Activated naive CD4-positive, alpha-beta T cell treated with anti-CD3 and anti-CD28 coated beads, Interleukin-2, amount 10 ng/mL, durations not matched to agents 7 days and 5 days (primary cell): ENCODE results near the gene LAMB3.

Experiments
- CTCF ChIA-PET: fragments of 350-600 bp; sonication (Branson Sonifier 250); formaldehyde crosslinking; loops from one replicate; lab custom pipeline; 2021; ENCODE audit warnings: antibody characterized with exemption; lab: Charles Lee
- DNase-seq: peaks from one replicate; pipeline ENCODE4 v3.0.0-alpha.2; 2020
- H3K27ac Mint-ChIP-seq: one replicate; pipeline ENCODE4 v1.8.0; 2021; ENCODE audit warnings: mild to moderate bottlenecking, moderate library complexity, mixed read lengths
- H3K27me3 Mint-ChIP-seq: one replicate; pipeline ENCODE4 v1.8.0; 2021; ENCODE audit warnings: mild to moderate bottlenecking, mixed read lengths
- H3K36me3 Mint-ChIP-seq: one replicate; pipeline ENCODE4 v1.8.0; 2021; ENCODE audit warnings: mixed read lengths
- H3K4me1 Mint-ChIP-seq: one replicate; pipeline ENCODE4 v1.8.0; 2021; ENCODE audit warnings: mixed read lengths
- H3K4me3 Mint-ChIP-seq: one replicate; pipeline ENCODE4 v1.8.0; 2021; ENCODE audit warnings: mild to moderate bottlenecking, moderate library complexity, mixed read lengths
- H3K9me3 Mint-ChIP-seq: one replicate; pipeline ENCODE4 v1.8.0; 2021; ENCODE audit warnings: mixed read lengths

Gene LAMB3

GRCh38 chr1:209653915-209654351 is 1.7 kb upstream of the LAMB3 start:
- Mint-ChIP-seq H3K36me3 (no peaks in the 10 kb centered on the region), H3K27me3 (peaks cover 19% of the 10 kb centered on the region), H3K27ac (no peak overlapping the region)

GRCh38 chr1:209652873-209653401 is 712 bp upstream of the LAMB3 start:
- H3K4me3 Mint-ChIP-seq, result no peak overlapping the region
- no peaks in the 10 kb centered on the region for H3K9me3 Mint-ChIP-seq
- CTCF ChIA-PET, result interaction anchor here (0.8 to 2.3 kb wide), 11 partner anchors 10 to 169 kb away, joined by 3 to 13 read pairs (median 3); partner anchors contain the start of gene G0S2
- H3K27me3 Mint-ChIP-seq, result peaks cover 15% of the 10 kb centered on the region
- DNase-seq, result no peak
- H3K36me3 Mint-ChIP-seq, result no peaks in the 10 kb centered on the region
- no peak overlapping the region for H3K27ac Mint-ChIP-seq
- peaks cover 34% of the 10 kb centered on the region for H3K4me1 Mint-ChIP-seq

More at GRCh38 chr1:209653915-209654351, 1.7 kb upstream of the LAMB3 start:
- H3K9me3 Mint-ChIP-seq, result no peaks in the 10 kb centered on the region
- no peak for DNase-seq
- peaks cover 37% of the 10 kb centered on the region for H3K4me1 Mint-ChIP-seq
- no peak overlapping the region for H3K4me3 Mint-ChIP-seq
- CTCF ChIA-PET, result interaction anchor here (1.0 to 2.3 kb wide), 5 partner anchors 11 to 75 kb away, joined by 3 to 13 read pairs (median 4); no protein-coding TSS in a partner anchor

GRCh38 chr1:209651138-209651587 is 1.1 kb downstream of the LAMB3 start:
- H3K27ac Mint-ChIP-seq, result peak overlapping the region; percentile 14
- DNase-seq, result peak; percentile 79

GRCh38 chr1:209650454-209650853 is 1.8 kb downstream of the LAMB3 start:
- Mint-ChIP-seq H3K27me3 (peaks cover 8% of the 10 kb centered on the region), H3K4me3 (no peak overlapping the region), H3K4me1 (peaks cover 34% of the 10 kb centered on the region), H3K9me3 (no peaks in the 10 kb centered on the region), H3K36me3 (no peaks in the 10 kb centered on the region), H3K27ac (no peak overlapping the region)
- CTCF ChIA-PET, result interaction anchor here (1.1 to 1.9 kb wide), 4 partner anchors 10 to 98 kb away, joined by 3 to 11 read pairs (median 4); no protein-coding TSS in a partner anchor
- no peak for DNase-seq

More at GRCh38 chr1:209651138-209651587, 1.1 kb downstream of the LAMB3 start:
- peaks cover 9% of the 10 kb centered on the region for H3K27me3 Mint-ChIP-seq
- H3K4me1 Mint-ChIP-seq, result peaks cover 34% of the 10 kb centered on the region
- no peak overlapping the region for H3K4me3 Mint-ChIP-seq
- H3K36me3 Mint-ChIP-seq, result no peaks in the 10 kb centered on the region
- no peaks in the 10 kb centered on the region for H3K9me3 Mint-ChIP-seq
- CTCF ChIA-PET, result interaction anchor here (0.6 to 1.9 kb wide), 2 partner anchors 9 to 42 kb away, joined by 3 to 4 read pairs; no protein-coding TSS in a partner anchor

- CTCF ChIA-PET, result interaction anchor here (0.8 to 1.7 kb wide), 9 partner anchors 9 to 99 kb away, joined by 3 to 11 read pairs (median 3); partner anchors contain the start of gene G0S2
- DNase-seq, result no peak
- H3K4me3 Mint-ChIP-seq, result no peak overlapping the region
- H3K27ac Mint-ChIP-seq, result no peak overlapping the region
- H3K27me3 Mint-ChIP-seq, result peaks cover 13% of the 10 kb centered on the region
- no peaks in the 10 kb centered on the region for H3K9me3 Mint-ChIP-seq
- H3K36me3 Mint-ChIP-seq, result no peaks in the 10 kb centered on the region
- H3K4me1 Mint-ChIP-seq, result peaks cover 34% of the 10 kb centered on the region
Measured at GRCh38 chr1:209648931-209649776, 3.1 kb downstream of the LAMB3 start.

GRCh38 chr1:209648346-209648745 is 3.9 kb downstream of the LAMB3 start:
- Mint-ChIP-seq H3K27ac (no peak overlapping the region), H3K9me3 (no peaks in the 10 kb centered on the region), H3K4me1 (peaks cover 32% of the 10 kb centered on the region), H3K4me3 (no peak overlapping the region), H3K27me3 (peaks cover 13% of the 10 kb centered on the region), H3K36me3 (no peaks in the 10 kb centered on the region)
- DNase-seq, result no peak
- CTCF ChIA-PET, result interaction anchor here (1.2 to 1.7 kb wide), 3 partner anchors 27 to 82 kb away, joined by 3 to 6 read pairs (median 3); partner anchors contain the start of gene G0S2

GRCh38 chr1:209647156-209647555 is 5.1 kb downstream of the LAMB3 start:
- Mint-ChIP-seq H3K4me3 (no peak overlapping the region), H3K27ac (no peak overlapping the region), H3K4me1 (peaks cover 23% of the 10 kb centered on the region), H3K27me3 (peaks cover 13% of the 10 kb centered on the region), H3K36me3 (no peaks in the 10 kb centered on the region), H3K9me3 (no peaks in the 10 kb centered on the region)
- DNase-seq, result no peak
- CTCF ChIA-PET, result interaction anchor here (0.6 to 1.4 kb wide), 2 partner anchors 35 to 101 kb away, joined by 3 read pairs; no protein-coding TSS in a partner anchor

GRCh38 chr1:209646558-209646957 is 5.7 kb downstream of the LAMB3 start:
- DNase-seq, result peak; percentile 32
- no peaks in the 10 kb centered on the region for H3K9me3 Mint-ChIP-seq
- peaks cover 17% of the 10 kb centered on the region for H3K27me3 Mint-ChIP-seq
- H3K4me3 Mint-ChIP-seq, result no peak overlapping the region
- CTCF ChIA-PET, result interaction anchor here (0.6 to 1.4 kb wide), 3 partner anchors 35 to 102 kb away, joined by 3 read pairs; no protein-coding TSS in a partner anchor
- no peaks in the 10 kb centered on the region for H3K36me3 Mint-ChIP-seq
- peaks cover 19% of the 10 kb centered on the region for H3K4me1 Mint-ChIP-seq
- no peak overlapping the region for H3K27ac Mint-ChIP-seq

- DNase-seq, result no peak
- Mint-ChIP-seq H3K9me3 (no peaks in the 10 kb centered on the region), H3K4me1 (peaks cover 11% of the 10 kb centered on the region), H3K4me3 (no peak overlapping the region), H3K27me3 (peaks cover 17% of the 10 kb centered on the region), H3K27ac (no peak overlapping the region), H3K36me3 (no peaks in the 10 kb centered on the region)
- CTCF ChIA-PET, result interaction anchor here (0.6 kb wide), 1 partner anchor 88 kb away, joined by 3 read pairs; no protein-coding TSS in a partner anchor
Measured at GRCh38 chr1:209645574-209646452, 6.4 kb downstream of the LAMB3 start.

- Mint-ChIP-seq H3K27ac (no peak overlapping the region), H3K4me3 (no peak overlapping the region), H3K27me3 (peaks cover 18% of the 10 kb centered on the region), H3K9me3 (no peaks in the 10 kb centered on the region), H3K36me3 (no peaks in the 10 kb centered on the region), H3K4me1 (no peaks in the 10 kb centered on the region)
- no peak for DNase-seq
- CTCF ChIA-PET, result interaction anchor here (1.5 to 1.9 kb wide), 3 partner anchors 8 to 19 kb away, joined by 3 to 13 read pairs (median 5); partner anchors contain the start of gene LAMB3
Measured at GRCh38 chr1:209643285-209644020, 8.8 kb downstream of the LAMB3 start.

GRCh38 chr1:209642816-209643215 is 9.4 kb downstream of the LAMB3 start:
- H3K27me3 Mint-ChIP-seq, result peaks cover 20% of the 10 kb centered on the region
- no peak for DNase-seq
- no peak overlapping the region for H3K4me3 Mint-ChIP-seq
- H3K4me1 Mint-ChIP-seq, result no peaks in the 10 kb centered on the region
- H3K9me3 Mint-ChIP-seq, result no peaks in the 10 kb centered on the region
- H3K36me3 Mint-ChIP-seq, result no peaks in the 10 kb centered on the region
- CTCF ChIA-PET, result interaction anchor here (1.1 to 1.9 kb wide), 5 partner anchors 9 to 105 kb away, joined by 3 to 13 read pairs (median 5); partner anchors contain the start of gene LAMB3
- no peak overlapping the region for H3K27ac Mint-ChIP-seq

- no peaks in the 10 kb centered on the region for H3K36me3 Mint-ChIP-seq
- CTCF ChIA-PET, result interaction anchor here (1.1 to 1.9 kb wide), 5 partner anchors 10 to 106 kb away, joined by 3 to 6 read pairs (median 3); no protein-coding TSS in a partner anchor
- peaks cover 17% of the 10 kb centered on the region for H3K27me3 Mint-ChIP-seq
- H3K9me3 Mint-ChIP-seq, result no peaks in the 10 kb centered on the region
- no peak overlapping the region for H3K4me3 Mint-ChIP-seq
- H3K4me1 Mint-ChIP-seq, result no peaks in the 10 kb centered on the region
- H3K27ac Mint-ChIP-seq, result no peak overlapping the region
- no peak for DNase-seq
Measured at GRCh38 chr1:209641832-209642172, 10.4 kb downstream of the LAMB3 start.
